Ascending aorta (tissue), 2 donors: Measurements from ENCODE around the gene ERC1. TPM values are rescaled to one million over a fixed set of nuclear protein-coding genes. Genes with fewer than 3 reads are reported as not detected.

Experiments
- DNase-seq, 2 donors: peaks; one replicate each; pipeline ENCODE4 v3.0.0-alpha.2; 2019; ENCODE audit warnings: low spot score in 2 of 2
- H3K27ac ChIP-seq, 2 donors: fragments of 200-600 bp; sonication (generic); one replicate each; pipeline ENCODE4 v1.5.1; 2016 to 2017; ENCODE audit warnings: mild to moderate bottlenecking in 1 of 2
- H3K27me3 ChIP-seq: fragments of 200-600 bp; sonication (generic); one replicate; pipeline ENCODE4 v1.5.1; 2017
- H3K36me3 ChIP-seq, 2 donors: fragments of 200-600 bp; sonication (generic); one replicate each; pipeline ENCODE4 v1.5.1; 2016
- H3K4me1 ChIP-seq, 2 donors: fragments of 200-600 bp; sonication (generic); one replicate each; pipeline ENCODE4 v1.5.1; 2016 to 2017; ENCODE audit warnings: mild to moderate bottlenecking in 1 of 2
- H3K4me3 ChIP-seq, 2 donors: fragments of 200-600 bp; sonication (generic); one replicate each; pipeline ENCODE4 v1.5.1; 2016 to 2017; ENCODE audit warnings: mild to moderate bottlenecking in 1 of 2
- H3K9me3 ChIP-seq, 2 donors: fragments of 200-600 bp; sonication (generic); one replicate each; pipeline ENCODE4 v1.5.1; 2016
- CTCF ChIP-seq, 3 experiments: fragments of 200-600 bp in 2 of 3; fragments of 450-650 bp in 1 of 3; sonication (generic) in 2 of 3; IDR thresholded peaks; one replicate each; pipeline ENCODE4 v1.5.1; 2016 to 2019; ENCODE audit warnings: antibody characterized with exemption in 3 of 3, mild to moderate bottlenecking in 1 of 3, moderate library complexity in 1 of 3
- intact Hi-C: fragments of 100-400 bp; cut with DNase I; formaldehyde crosslinking; loops from one replicate; pipeline ENCODE4 v1.15.1; 2023
- total RNA-seq: library from RNA; depleted of rRNA; stranded (reverse); fragments of >200 nt; gene quantifications from one replicate; pipeline ENCODE4 v1.1.0, GENCODE V29; 2016

Gene ERC1
- total RNA-seq, 1 donor from 2014 or later = 41.4 TPM

GRCh38 chr12:1007994-1008393 is 17.0 kb downstream of the ERC1 start:
- Histone ChIP-seq H3K4me1 (peaks cover 0 to 2% of the 10 kb centered on the region in 2 donors), H3K27me3 (no peaks in the 10 kb centered on the region), H3K36me3 (no peaks in the 10 kb centered on the region), H3K4me3 (no peak overlapping the region), H3K9me3 (no peaks in the 10 kb centered on the region), H3K27ac (no peak overlapping the region)
- TF ChIP-seq CTCF (IDR thresholded peaks at IDR 0.05) = no peak
- DNase-seq = no peak
- intact Hi-C loops = no loop called here

- H3K9me3 ChIP-seq = no peaks in the 10 kb centered on the region
- DNase-seq = no peak
- H3K36me3 ChIP-seq = no peaks in the 10 kb centered on the region
- H3K27me3 ChIP-seq = no peaks in the 10 kb centered on the region
- H3K4me3 ChIP-seq = no peak overlapping the region
- H3K4me1 ChIP-seq = peaks cover 0 to 4% of the 10 kb centered on the region in 2 donors
- H3K27ac ChIP-seq = no peak overlapping the region
- no peak for TF ChIP-seq CTCF (IDR thresholded peaks at IDR 0.05)
- intact Hi-C loops = no loop called here
These were observed 20.1 kb downstream of the ERC1 start for GRCh38 chr12:1011091-1011490.

- Histone ChIP-seq H3K4me1 (peaks cover 0 to 4% of the 10 kb centered on the region in 2 donors), H3K27ac (peak overlapping the region in 1 of 2 donors; percentile 31), H3K4me3 (no peak overlapping the region), H3K9me3 (no peaks in the 10 kb centered on the region), H3K36me3 (no peaks in the 10 kb centered on the region), H3K27me3 (no peaks in the 10 kb centered on the region)
- no peak for DNase-seq
- TF ChIP-seq CTCF (IDR thresholded peaks at IDR 0.05) = no peak
- intact Hi-C loops = no loop called here
These were observed 22.8 kb downstream of the ERC1 start for GRCh38 chr12:1013618-1014489.

- no peak for DNase-seq
- no peak overlapping the region for H3K27ac ChIP-seq
- intact Hi-C loops = no loop called here
- TF ChIP-seq CTCF (IDR thresholded peaks at IDR 0.05) = no peak
- H3K27me3 ChIP-seq = no peaks in the 10 kb centered on the region
- no peaks in the 10 kb centered on the region for H3K9me3 ChIP-seq
- H3K36me3 ChIP-seq = peaks cover 0 to 6% of the 10 kb centered on the region in 2 donors
- no peak overlapping the region for H3K4me3 ChIP-seq
- no peaks in the 10 kb centered on the region for H3K4me1 ChIP-seq
These were observed 28.3 kb downstream of the ERC1 start for GRCh38 chr12:1019283-1019682.

- H3K27me3 ChIP-seq = no peaks in the 10 kb centered on the region
- DNase-seq = no peak
- H3K9me3 ChIP-seq = no peaks in the 10 kb centered on the region
- TF ChIP-seq CTCF (IDR thresholded peaks at IDR 0.05) = no peak
- peaks cover 0 to 6% of the 10 kb centered on the region in 2 donors for H3K36me3 ChIP-seq
- H3K27ac ChIP-seq = no peak overlapping the region
- no peak overlapping the region for H3K4me3 ChIP-seq
- no peaks in the 10 kb centered on the region for H3K4me1 ChIP-seq
- intact Hi-C loops = no loop called here
These were observed 29.4 kb downstream of the ERC1 start for GRCh38 chr12:1020389-1020788.
